Measurements from ENCODE around the gene DEPDC7. TPM values are rescaled to one million over a fixed set of nuclear protein-coding genes. Genes with fewer than 3 reads are reported as not detected.

Gene DEPDC7
- total and polyA plus RNA-seq, 2 experiments from 2014 or later = 8.6 to 10.9 TPM

- TF ChIP-seq ZNF462 (CRISPR knock-in tag; IDR thresholded peaks at IDR 0.05) (no peak), STAT1 (IDR thresholded peaks at IDR 0.05; ENCODE audit: unreplicated experiment) (no peak), ETS1 (IDR thresholded peaks at IDR 0.05) (no peak), EZH2phosphoT487 (IDR thresholded peaks at IDR 0.05; ENCODE audit: unreplicated experiment) (no peak), ZNF331 (CRISPR knock-in tag; IDR thresholded peaks at IDR 0.05; ENCODE audit: low read depth) (no peak), JUNB (IDR thresholded peaks at IDR 0.05; ENCODE audit: unreplicated experiment) (no peak), ZNF114 (CRISPR knock-in tag; IDR thresholded peaks at IDR 0.05) (no peak)
Observed at GRCh38 chr11:33064866-33065265, 49.2 kb downstream of the DEPDC7 start (continued).

- Histone ChIP-seq H3K4me1 (ENCODE audit: insufficient read depth) (peaks cover 5% of the 10 kb centered on the region; the same call in 1 of the 2 replicates), H4K20me1 (replicated peaks; ENCODE audit: insufficient read depth) (peaks cover 7% of the 10 kb centered on the region; the same call in 1 of the 2 replicates), H3K27me3 (ENCODE audit: insufficient read depth) (no peaks in the 10 kb centered on the region), H3K79me2 (replicated peaks; ENCODE audit: insufficient read depth) (no peaks in the 10 kb centered on the region), H3K27ac (ENCODE audit: low read depth) (peak overlapping the region; percentile 66), H3K36me3 (ENCODE audit: insufficient read depth) (peaks cover 3% of the 10 kb centered on the region; the same call in 1 of the 2 replicates), H3F3A (replicated peaks; ENCODE audit: low read depth) (0 out of 2 replicates have a peak, but pooled peaks cover 2% of the 10 kb centered on the region), H3K9me2 (ENCODE audit: insufficient read depth) (no peaks in the 10 kb centered on the region), H3K4me2 (no peak overlapping the region), H3K4me3 (no peak overlapping the region), H2AFZ (no peak overlapping the region)
- Mint-ChIP-seq H3K27me3 (ENCODE audit: insufficient read depth, low read depth, poor library complexity) (peaks cover 2% of the 10 kb centered on the region), H3K4me1 (peaks cover 14% of the 10 kb centered on the region), H3K4me3 (no peak overlapping the region), H3K36me3 (ENCODE audit: low read depth) (peaks cover 35% of the 10 kb centered on the region), H3K27ac (no peak overlapping the region), H3K9me3 (no peaks in the 10 kb centered on the region)
- ATAC-seq (peak; percentile 97), DNase-seq (ENCODE audit: low spot score) (peak; percentile 92)
- TF ChIP-seq CTCF (conservative IDR thresholded peaks at IDR 0.05; ENCODE audit: low read depth in 2 of 2) = peak; percentile 93 to 97
- no peak for TF ChIP-seq CREB1 (CRISPR knock-in tag; IDR thresholded peaks at IDR 0.05; ENCODE audit: low read depth)
- no peak for TF ChIP-seq EZH2 (IDR thresholded peaks at IDR 0.05; ENCODE audit: low read depth, unreplicated experiment)
Observed at GRCh38 chr11:33065445-33066178, 49.9 kb downstream of the DEPDC7 start.
